Vagina (tissue), 2 donors: ENCODE measurements around the gene CKB.

ENCODE experiments used
- POLR2A ChIP-seq, 2 donors: fragments of 450-650 bp; IDR thresholded peaks; one replicate each; pipeline ENCODE4 v1.6.1; 2017; ENCODE audit warnings: antibody characterized with exemption in 2 of 2, mild to moderate bottlenecking in 2 of 2, moderate library complexity in 2 of 2
- POLR2AphosphoS5 ChIP-seq, 2 donors: sonication (generic); formaldehyde crosslinking; IDR thresholded peaks; one replicate each; pipeline ENCODE4 v1.9.0; 2017; ENCODE audit warnings: antibody characterized with exemption in 2 of 2, mild to moderate bottlenecking in 2 of 2, low read depth in 1 of 2; ENCODE audit not compliant: insufficient read depth in 1 of 2
- TF ChIP-seq, protein P1 (sequence below), 3 experiments: fragments of 450-650 bp in 2 of 3; fragments of 200-600 bp in 1 of 3; sonication (generic) in 1 of 3; IDR thresholded peaks; one replicate each; pipeline ENCODE4 v1.5.1; 2017 to 2019; ENCODE audit warnings: antibody characterized with exemption in 3 of 3, mild to moderate bottlenecking in 2 of 3, moderate library complexity in 2 of 3

DNA sequence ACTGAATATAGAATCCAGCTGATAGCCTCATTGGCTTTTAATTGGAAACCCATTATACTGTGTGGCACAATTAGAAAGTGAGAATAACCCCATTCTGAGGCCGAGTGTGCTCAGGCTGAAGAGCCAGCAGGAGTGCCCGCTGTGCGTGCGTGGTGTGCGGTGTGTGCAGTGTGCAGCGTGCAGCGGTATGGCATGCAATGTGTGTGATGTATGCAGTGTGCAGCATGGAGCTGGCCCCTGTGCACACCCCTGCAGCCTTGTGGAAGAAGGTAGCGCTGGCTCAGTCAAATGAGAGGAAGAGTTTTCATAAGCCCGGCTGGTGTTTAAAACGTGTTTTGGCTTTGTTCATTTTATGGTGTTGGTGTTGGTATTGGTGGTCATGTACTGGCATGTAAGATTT is 22.9 kb downstream of the CKB start:
- TF ChIP-seq, protein P1, sequence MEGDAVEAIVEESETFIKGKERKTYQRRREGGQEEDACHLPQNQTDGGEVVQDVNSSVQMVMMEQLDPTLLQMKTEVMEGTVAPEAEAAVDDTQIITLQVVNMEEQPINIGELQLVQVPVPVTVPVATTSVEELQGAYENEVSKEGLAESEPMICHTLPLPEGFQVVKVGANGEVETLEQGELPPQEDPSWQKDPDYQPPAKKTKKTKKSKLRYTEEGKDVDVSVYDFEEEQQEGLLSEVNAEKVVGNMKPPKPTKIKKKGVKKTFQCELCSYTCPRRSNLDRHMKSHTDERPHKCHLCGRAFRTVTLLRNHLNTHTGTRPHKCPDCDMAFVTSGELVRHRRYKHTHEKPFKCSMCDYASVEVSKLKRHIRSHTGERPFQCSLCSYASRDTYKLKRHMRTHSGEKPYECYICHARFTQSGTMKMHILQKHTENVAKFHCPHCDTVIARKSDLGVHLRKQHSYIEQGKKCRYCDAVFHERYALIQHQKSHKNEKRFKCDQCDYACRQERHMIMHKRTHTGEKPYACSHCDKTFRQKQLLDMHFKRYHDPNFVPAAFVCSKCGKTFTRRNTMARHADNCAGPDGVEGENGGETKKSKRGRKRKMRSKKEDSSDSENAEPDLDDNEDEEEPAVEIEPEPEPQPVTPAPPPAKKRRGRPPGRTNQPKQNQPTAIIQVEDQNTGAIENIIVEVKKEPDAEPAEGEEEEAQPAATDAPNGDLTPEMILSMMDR (IDR thresholded peaks at IDR 0.05), result no peak
- no peak for TF ChIP-seq POLR2A (IDR thresholded peaks at IDR 0.05)
- TF ChIP-seq POLR2AphosphoS5 (IDR thresholded peaks at IDR 0.05; ENCODE audit: insufficient read depth in 1 of 2, low read depth in 1 of 2), result peak in 1 of 2 donors; percentile 1
